ENCODE measurements around the gene ZMYND11.

DNA sequence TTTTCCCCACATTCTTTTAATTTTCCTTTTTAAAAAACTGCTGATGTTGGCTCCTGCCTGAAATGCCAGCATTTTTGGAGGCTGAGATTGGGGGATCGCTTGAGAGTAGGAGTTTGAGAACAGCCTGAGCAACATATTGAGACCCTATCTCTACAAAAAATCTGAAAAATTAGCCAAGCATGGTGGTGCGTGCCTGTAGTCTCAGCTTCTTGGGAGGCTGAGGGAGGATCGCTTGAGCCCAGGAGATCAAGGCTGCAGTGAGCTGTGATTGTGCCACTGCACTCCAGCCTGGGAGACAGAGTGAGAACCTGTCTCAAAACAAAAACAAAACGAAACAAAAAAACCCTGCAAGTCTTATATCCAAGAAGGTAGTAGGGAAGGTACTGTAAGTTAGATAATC lies 51.7 kb downstream of the ZMYND11 start:
- TF ChIP-seq POLR2AphosphoS5 (IDR thresholded peaks at IDR 0.05), result no peak
- no peak for TF ChIP-seq EP300 (IDR thresholded peaks at IDR 0.05)
- TF ChIP-seq POLR2A (IDR thresholded peaks at IDR 0.05), result no peak

Measured in sigmoid colon (tissue), 4 donors.